Inflammatory macrophage treated with lipopolysaccharide for 1 hour (primary cell): ENCODE data around the gene ZFP3.
"Not testable (repeated sequence)": the region's sequence is repeated elsewhere in the genome, so short reads cannot be mapped to it uniquely, and the experiment has no call there.

ENCODE experiments used
- DNase-seq, 2 donors: peaks; one replicate each; pipeline ENCODE4 v3.0.0-alpha.2; 2020 to 2022

The ZFP3 gene

GRCh38 chr17:5080591-5080990 lies 2.3 kb downstream of the ZFP3 start:
- DNase-seq = no peak

- no peak for DNase-seq
Measured at GRCh38 chr17:5092218-5093010, 14.1 kb downstream of the ZFP3 start.

GRCh38 chr17:5096731-5097100 lies 18.4 kb downstream of the ZFP3 start:
- DNase-seq = peak in 1 of 2 donors; percentile 6

GRCh38 chr17:5097101-5097834 lies 19.0 kb downstream of the ZFP3 start:
- DNase-seq = no peak

GRCh38 chr17:5099271-5099670 lies 21.0 kb downstream of the ZFP3 start:
- no peak for DNase-seq

GRCh38 chr17:5100832-5101231 lies 22.6 kb downstream of the ZFP3 start:
- DNase-seq = no peak

GRCh38 chr17:5110816-5111215 lies 32.5 kb downstream of the ZFP3 start:
- peak; percentile 12 to 14 for DNase-seq

GRCh38 chr17:5111402-5112204 lies 33.3 kb downstream of the ZFP3 start, which contains the start of gene ZNF232:
TSS of gene ZNF232 (minus strand) at chr17:5111878. CDS start at chr17:5111822, 56 bp downstream.
- DNase-seq = peak; percentile 93 to 98

GRCh38 chr17:5115673-5116651 lies 37.7 kb downstream of the ZFP3 start, which contains the start of gene USP6:
TSS of gene USP6 (plus strand) at chr17:5116032. CDS start at chr17:5130368, 14,336 bp downstream.
- no peak for DNase-seq

GRCh38 chr17:5118219-5118618 lies 40.0 kb downstream of the ZFP3 start:
- DNase-seq = no peak

- DNase-seq = no peak
Measured at GRCh38 chr17:5120036-5120435, 41.8 kb downstream of the ZFP3 start.

- not testable (repeated sequence) for DNase-seq
Measured at GRCh38 chr17:5120436-5121185, 42.3 kb downstream of the ZFP3 start.

- DNase-seq = no peak
Measured at GRCh38 chr17:5121186-5121841, 43.0 kb downstream of the ZFP3 start.

- DNase-seq = peak in 1 of 2 donors; percentile 17
Measured at GRCh38 chr17:5122056-5122455, 43.8 kb downstream of the ZFP3 start.

- peak; percentile 5 to 11 for DNase-seq
Measured at GRCh38 chr17:5122586-5123342, 44.5 kb downstream of the ZFP3 start.

- no peak for DNase-seq
Measured at GRCh38 chr17:5123343-5124124, 45.3 kb downstream of the ZFP3 start.

- not testable (repeated sequence) for DNase-seq
Measured at GRCh38 chr17:5124125-5124760, 46.0 kb downstream of the ZFP3 start.

- not testable (repeated sequence) for DNase-seq
Measured at GRCh38 chr17:5124896-5125295, 46.6 kb downstream of the ZFP3 start.
